GM21526 (cell line): Measurements from ENCODE around the gene UROC1.
"Not testable (repeated sequence)": the region's sequence is repeated elsewhere in the genome, so short reads cannot be mapped to it uniquely, and the experiment has no call there.

ENCODE experiments used
- ATAC-seq: cut with Tn5 transposase; IDR thresholded peaks from one replicate; pipeline ENCODE4 v1.9.1; 2021; ENCODE audit warnings: moderate library complexity; ENCODE audit not compliant: unreplicated experiment, low FRiP score

UROC1 gene

GRCh38 chr3:126547721-126548120, 30.1 kb upstream of the UROC1 start:
- no peak for ATAC-seq

GRCh38 chr3:126546549-126547239, 29.1 kb upstream of the UROC1 start:
- ATAC-seq: no peak

- ATAC-seq: no peak
Measured at GRCh38 chr3:126546013-126546412, 28.4 kb upstream of the UROC1 start.

- ATAC-seq: no peak
Measured at GRCh38 chr3:126545544-126545943, 28.0 kb upstream of the UROC1 start.

GRCh38 chr3:126544596-126545281, 27.2 kb upstream of the UROC1 start:
- ATAC-seq: no peak

GRCh38 chr3:126543457-126544061, 26.0 kb upstream of the UROC1 start:
- no peak for ATAC-seq

GRCh38 chr3:126542340-126543241, 25.0 kb upstream of the UROC1 start:
- no peak for ATAC-seq

- ATAC-seq: no peak
Measured at GRCh38 chr3:126541628-126542339, 24.2 kb upstream of the UROC1 start.

- no peak for ATAC-seq
Measured at GRCh38 chr3:126540951-126541627, 23.5 kb upstream of the UROC1 start.

- no peak for ATAC-seq
Measured at GRCh38 chr3:126540342-126540849, 22.8 kb upstream of the UROC1 start.

GRCh38 chr3:126539558-126540250, 22.1 kb upstream of the UROC1 start:
- no peak for ATAC-seq

GRCh38 chr3:126538966-126539365, 21.4 kb upstream of the UROC1 start:
- no peak for ATAC-seq

- no peak for ATAC-seq
Measured at GRCh38 chr3:126538316-126538715, 20.7 kb upstream of the UROC1 start.

- ATAC-seq: no peak
Measured at GRCh38 chr3:126537730-126538281, 20.2 kb upstream of the UROC1 start.

GRCh38 chr3:126537116-126537729, 19.6 kb upstream of the UROC1 start:
- ATAC-seq: no peak

- no peak for ATAC-seq
Measured at GRCh38 chr3:126536126-126536525, 18.6 kb upstream of the UROC1 start.

GRCh38 chr3:126535636-126536035, 18.1 kb upstream of the UROC1 start:
- ATAC-seq: no peak

- ATAC-seq: not testable (repeated sequence)
Measured at GRCh38 chr3:126534716-126535115, 17.1 kb upstream of the UROC1 start.
